HepG2 (cell line): Measurements from ENCODE around the gene STUB1. TPM values are rescaled to one million over a fixed set of nuclear protein-coding genes. Genes with fewer than 3 reads are reported as not detected.

Experiments
- DZIP1 ChIP-seq: sonication (generic); formaldehyde crosslinking; IDR thresholded peaks from 2 replicates; pipeline ENCODE4 v1.5.0; 2020; ENCODE audit warnings: mild to moderate bottlenecking, missing genetic modification reagents
- FOXK2 ChIP-seq: fragments of 450-650 bp; IDR thresholded peaks from 2 replicates; pipeline ENCODE4 v1.6.1; 2016
- FOXP4 ChIP-seq: sonication (generic); formaldehyde crosslinking; IDR thresholded peaks from 2 replicates; pipeline ENCODE4 v1.4.0; 2020; ENCODE audit warnings: missing genetic modification reagents
- HOMEZ ChIP-seq: IDR thresholded peaks from 2 replicates; pipeline ENCODE4 v1.6.1; 2016; ENCODE audit warnings: low read depth
- JUN ChIP-seq: sonication (generic); formaldehyde crosslinking; IDR thresholded peaks from 2 replicates; pipeline ENCODE4 v1.4.0; 2020; ENCODE audit warnings: mild to moderate bottlenecking, missing genetic modification reagents
- KLF11 ChIP-seq: IDR thresholded peaks from 2 replicates; pipeline ENCODE4 v1.6.1; 2016; ENCODE audit warnings: missing compliant biosample characterization
- MAFG ChIP-seq: sonication (generic); formaldehyde crosslinking; IDR thresholded peaks from 2 replicates; pipeline ENCODE4 v1.5.1; 2020; ENCODE audit warnings: mild to moderate bottlenecking, missing genetic modification reagents
- MLLT10 ChIP-seq: sonication (generic); formaldehyde crosslinking; IDR thresholded peaks from 2 replicates; pipeline ENCODE4 v1.4.0; 2020; ENCODE audit warnings: missing genetic modification reagents
- MXI1 ChIP-seq: IDR thresholded peaks from 3 replicates; pipeline ENCODE4 v1.6.1; 2012; ENCODE audit warnings: low read depth, low read length, inconsistent platforms, borderline replicate concordance
- POLR2A ChIP-seq, 2 experiments: IDR thresholded peaks; 2 replicates each; pipeline ENCODE4 v1.6.1; 2011; ENCODE audit warnings: low read depth in 2 of 2, low read length in 2 of 2, mild to moderate bottlenecking in 1 of 2, moderate library complexity in 1 of 2; ENCODE audit not compliant: insufficient read depth in 1 of 2
- RBAK ChIP-seq: sonication (generic); formaldehyde crosslinking; IDR thresholded peaks from 2 replicates; pipeline ENCODE4 v1.5.1; 2020; ENCODE audit warnings: mild to moderate bottlenecking, missing genetic modification reagents
- SNRNP70 ChIP-seq: fragments of 200-400 bp; formaldehyde crosslinking; IDR thresholded peaks from 2 replicates; pipeline ENCODE4 v1.6.1; 2017; ENCODE audit warnings: mild to moderate bottlenecking, low read depth, low read length, moderate library complexity
- SOX6 ChIP-seq, 2 experiments: fragments of 450-650 bp in 1 of 2; sonication (generic) in 1 of 2; formaldehyde crosslinking in 1 of 2; IDR thresholded peaks; 2 replicates each; pipeline versions ENCODE4 v1.4.0 to v1.6.1; 2017 to 2020; ENCODE audit warnings: antibody characterized with exemption in 1 of 2, mild to moderate bottlenecking in 1 of 2, missing genetic modification reagents in 1 of 2
- TBX3 ChIP-seq: fragments of 450-650 bp; IDR thresholded peaks from 2 replicates; pipeline ENCODE4 v1.6.1; 2017; ENCODE audit warnings: antibody characterized with exemption, mild to moderate bottlenecking, inconsistent platforms, borderline replicate concordance
- ZC3H13 ChIP-seq: sonication (generic); formaldehyde crosslinking; IDR thresholded peaks from 2 replicates; pipeline ENCODE4 v1.8.1; 2023; ENCODE audit warnings: mild to moderate bottlenecking, missing genetic modification reagents, moderate library complexity
- ZNF138 ChIP-seq: sonication (generic); formaldehyde crosslinking; IDR thresholded peaks from 2 replicates; pipeline ENCODE4 v1.5.0; 2020; ENCODE audit warnings: mild to moderate bottlenecking, low read depth, missing genetic modification reagents
- ZNF160 ChIP-seq: sonication (generic); formaldehyde crosslinking; IDR thresholded peaks from 2 replicates; pipeline ENCODE4 v1.8.0; 2022; ENCODE audit warnings: mild to moderate bottlenecking, inconsistent platforms, missing genetic modification reagents
- ZNF530 ChIP-seq: sonication (generic); formaldehyde crosslinking; IDR thresholded peaks from 2 replicates; pipeline ENCODE4 v1.5.0; 2020; ENCODE audit warnings: low read depth, mild to moderate bottlenecking, missing genetic modification reagents
- ZNF576 ChIP-seq: sonication (generic); formaldehyde crosslinking; IDR thresholded peaks from 2 replicates; pipeline ENCODE4 v1.4.0; 2020; ENCODE audit warnings: mild to moderate bottlenecking, missing genetic modification reagents
- ZNF577 ChIP-seq: sonication (generic); formaldehyde crosslinking; IDR thresholded peaks from 2 replicates; pipeline ENCODE4 v1.4.0; 2020; ENCODE audit warnings: mild to moderate bottlenecking, low read depth, missing genetic modification reagents, borderline replicate concordance
- ZXDC ChIP-seq: sonication (generic); formaldehyde crosslinking; IDR thresholded peaks from 2 replicates; pipeline ENCODE4 v1.5.0; 2020; ENCODE audit warnings: mild to moderate bottlenecking, missing genetic modification reagents
- polyA plus RNA-seq, 8 experiments: library from polyadenylated mRNA; depleted of rRNA in 3 of 8; stranded (reverse) in 7 of 8; unstranded in 1 of 8; fragments of >200 nt; fragmentation: Illumina TruSeq in 4 of 8; extraction: Trizol in 4 of 8; gene quantifications; 2 replicates each; pipeline versions ENCODE4 v1.2.1 to v1.2.3, GENCODE V29; 2011 to 2016; ENCODE audit warnings: low read depth in 4 of 8, missing spikeins in 1 of 8, mixed read lengths in 1 of 8; ENCODE audit not compliant: insufficient read depth in 1 of 8
- total RNA-seq, 5 experiments: library from RNA; depleted of rRNA; stranded (reverse); fragments of >200 nt; fragmentation: Illumina TruSeq; extraction: Trizol; gene quantifications; 2 replicates each; pipeline ENCODE4 v1.2.3, GENCODE V29; 2016; ENCODE audit warnings: low read depth in 1 of 5

The STUB1 gene
- total and polyA plus RNA-seq, 2 of the 13 experiments (the other 11 are each of a cell fraction or from before 2014, with no cell fraction given) = 52.9 to 78.2 TPM

- TF ChIP-seq ZNF576 (CRISPR knock-in tag) = no peak
- TF ChIP-seq ZNF577 = no peak
- TF ChIP-seq FOXK2 = no peak
- TF ChIP-seq HOMEZ (CRISPR knock-in tag) = no peak
- no peak for TF ChIP-seq RBAK
- TF ChIP-seq JUN (CRISPR knock-in tag) = no peak
- TF ChIP-seq MLLT10 = no peak
- no peak for TF ChIP-seq ZXDC (CRISPR knock-in tag)
- TF ChIP-seq DZIP1 = no peak
- TF ChIP-seq MXI1 = peak; percentile 63; the same call in 1 of the 3 replicates
- TF ChIP-seq ZNF160 = no peak; the same call in 1 of the 2 replicates
- TF ChIP-seq ZC3H13 (CRISPR knock-in tag) = no peak; the same call in 1 of the 2 replicates
- no peak for TF ChIP-seq KLF11
- no peak for TF ChIP-seq ZNF138 (CRISPR knock-in tag)
- peak; percentile 48 to 73; a peak in 3 of 4 replicates for TF ChIP-seq POLR2A (IDR thresholded peaks at IDR 0.05; ENCODE audit: insufficient read depth in 1 of 2, low read depth in 2 of 2, low read length in 2 of 2)
- TF ChIP-seq SNRNP70 = no peak
- TF ChIP-seq TBX3 = no peak
- no peak for TF ChIP-seq ZNF530 (CRISPR knock-in tag)
- TF ChIP-seq FOXP4 (CRISPR knock-in tag) = no peak
- TF ChIP-seq SOX6 (IDR thresholded peaks at IDR 0.05) = no peak
- TF ChIP-seq SOX6 (CRISPR knock-in tag; IDR thresholded peaks at IDR 0.05) = 0 out of 2 replicates have a peak, but pooled peaks have one; percentile 23
- TF ChIP-seq MAFG (CRISPR knock-in tag) = no peak
Observed at GRCh38 chr16:679814-680624, at the start of gene STUB1 (continued).
